HEK293T (cell line): ENCODE data around the gene S100A13.
"Not testable (repeated sequence)": the region's sequence is repeated elsewhere in the genome, so short reads cannot be mapped to it uniquely, and the experiment has no call there.

ENCODE experiments used
- CTCF ChIA-PET: fragments of 350-600 bp; formaldehyde crosslinking; extraction: SDS; loops from one replicate; lab custom pipeline; 2021; ENCODE audit warnings: antibody characterized with exemption, inconsistent platforms; lab: Yijun Ruan, JAX
- POLR2A ChIA-PET: fragments of 350-600 bp; formaldehyde crosslinking; extraction: SDS; loops from one replicate; lab custom pipeline; 2020; ENCODE audit warnings: antibody characterized with exemption, inconsistent platforms; lab: Yijun Ruan, JAX
- DNase-seq: peaks from one replicate; pipeline ENCODE4 v3.0.0; 2012; ENCODE audit warnings: mixed read lengths; ENCODE audit errors: extremely low spot score
- ARNT ChIP-seq: fragments of 450-650 bp; IDR thresholded peaks from 2 replicates; pipeline ENCODE4 v1.6.1; 2017; ENCODE audit warnings: mild to moderate bottlenecking
- BHLHE40 ChIP-seq: fragments of 450-650 bp; IDR thresholded peaks from 2 replicates; pipeline ENCODE4 v1.6.1; 2016; ENCODE audit warnings: mild to moderate bottlenecking, moderate library complexity, borderline replicate concordance
- CTBP1 ChIP-seq: fragments of 450-650 bp; IDR thresholded peaks from 2 replicates; pipeline ENCODE4 v1.6.1; 2016; ENCODE audit warnings: borderline replicate concordance
- ELF4 ChIP-seq: fragments of 450-650 bp; IDR thresholded peaks from 2 replicates; pipeline ENCODE4 v1.6.1; 2017; ENCODE audit warnings: antibody characterized with exemption
- FOXA1 ChIP-seq: fragments of 450-650 bp; IDR thresholded peaks from 2 replicates; pipeline ENCODE4 v1.6.1; 2016; ENCODE audit warnings: mild to moderate bottlenecking
- FOXK2 ChIP-seq: fragments of 450-650 bp; IDR thresholded peaks from 2 replicates; pipeline ENCODE4 v1.6.1; 2016; ENCODE audit warnings: mild to moderate bottlenecking
- FOXM1 ChIP-seq: fragments of 450-650 bp; IDR thresholded peaks from 2 replicates; pipeline ENCODE4 v1.6.1; 2017; ENCODE audit warnings: mild to moderate bottlenecking, borderline replicate concordance
- HDGF ChIP-seq: fragments of 450-650 bp; IDR thresholded peaks from 2 replicates; pipeline ENCODE4 v1.6.1; 2017; ENCODE audit warnings: antibody characterized with exemption, borderline replicate concordance
- L3MBTL2 ChIP-seq: fragments of 450-650 bp; conservative IDR thresholded peaks from 2 replicates; pipeline ENCODE4 v1.6.1; 2016; ENCODE audit warnings: mild to moderate bottlenecking
- LEF1 ChIP-seq: fragments of 450-650 bp; IDR thresholded peaks from 2 replicates; pipeline ENCODE4 v1.6.1; 2017; ENCODE audit warnings: mild to moderate bottlenecking, borderline replicate concordance
- NFRKB ChIP-seq: fragments of 450-650 bp; IDR thresholded peaks from 2 replicates; pipeline ENCODE4 v1.6.1; 2016; ENCODE audit warnings: mild to moderate bottlenecking, moderate library complexity
- SP1 ChIP-seq: fragments of 450-650 bp; IDR thresholded peaks from 2 replicates; pipeline ENCODE4 v1.6.1; 2017
- SUZ12 ChIP-seq: fragments of 450-650 bp; IDR thresholded peaks from 2 replicates; pipeline ENCODE4 v1.6.1; 2016; ENCODE audit warnings: mild to moderate bottlenecking
- TARDBP ChIP-seq: fragments of 450-650 bp; IDR thresholded peaks from 2 replicates; pipeline ENCODE4 v1.6.1; 2016
- ZNF384 ChIP-seq: fragments of 450-650 bp; IDR thresholded peaks from 2 replicates; pipeline ENCODE4 v1.6.1; 2016
- TF ChIP-seq, protein P1 (sequence below): fragments of 450-650 bp; IDR thresholded peaks from 2 replicates; pipeline ENCODE4 v1.6.1; 2016

Gene S100A13

GRCh38 chr1:153599847-153600246 lies 27.5 kb downstream of the S100A13 start:
- TF ChIP-seq L3MBTL2 (no peak), ARNT (no peak), SP1 (no peak), NFRKB (no peak), FOXM1 (no peak)
- no peak for DNase-seq
- POLR2A ChIA-PET, result interaction anchor here (2.0 kb wide), 1 partner anchor 34 kb away, joined by 11 read pairs; the partner anchor contains the start of gene CHTOP
- CTCF ChIA-PET, result interaction anchor here (0.6 to 1.3 kb wide), 2 partner anchors 15 to 28 kb away, joined by 5 to 7 read pairs; partner anchors contain the start of gene S100A13

DNA sequence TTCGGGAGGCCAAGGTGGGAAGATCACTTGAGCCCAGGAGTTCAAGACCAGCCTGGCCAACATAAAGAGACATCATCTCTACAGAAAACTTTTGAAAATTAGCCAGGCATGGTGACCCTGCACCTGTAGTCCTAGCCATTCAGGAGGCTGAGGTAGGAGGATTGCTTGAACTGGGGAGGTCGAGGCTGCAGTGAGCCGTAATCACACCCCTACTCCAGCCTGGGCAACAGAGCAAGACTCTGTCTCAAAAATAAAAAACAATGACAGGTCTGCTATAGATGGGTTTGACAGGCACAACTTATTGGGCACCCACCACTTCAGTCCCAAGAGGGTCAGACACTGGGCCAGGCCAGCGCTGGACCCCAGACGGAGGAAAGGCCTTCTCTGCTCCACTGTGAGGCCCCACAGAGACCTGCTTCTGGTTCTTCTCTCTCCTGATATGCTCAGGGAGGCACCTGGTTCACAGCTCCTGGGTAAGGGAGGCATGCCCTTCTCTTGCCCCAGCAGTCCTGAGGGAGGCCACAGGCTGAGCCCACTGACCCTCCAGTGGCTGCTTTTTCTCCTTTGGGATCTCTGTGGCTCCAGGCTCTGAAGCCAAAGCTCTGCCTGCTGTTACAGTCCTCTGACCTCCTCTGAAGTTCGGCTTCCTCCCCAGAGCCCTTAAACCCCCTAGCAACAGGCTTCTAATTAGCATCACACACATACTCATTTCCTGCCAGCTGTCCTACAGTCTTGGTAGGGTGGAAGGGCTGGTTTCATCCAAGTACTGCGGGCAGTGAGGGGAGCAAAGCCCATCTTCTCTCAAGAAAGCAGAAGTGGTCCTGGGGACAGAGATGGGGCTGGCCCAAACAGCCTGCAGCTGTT lies 28.8 kb downstream of the S100A13 start:
- ChIA-PET POLR2A (interaction anchor here (2.0 kb wide), 1 partner anchor 35 kb away, joined by 11 read pairs; the partner anchor contains the start of gene CHTOP), CTCF (interaction anchor here (1.3 kb wide), 1 partner anchor 29 kb away, joined by 3 read pairs; the partner anchor contains the start of gene S100A13)
- TF ChIP-seq, protein P1, sequence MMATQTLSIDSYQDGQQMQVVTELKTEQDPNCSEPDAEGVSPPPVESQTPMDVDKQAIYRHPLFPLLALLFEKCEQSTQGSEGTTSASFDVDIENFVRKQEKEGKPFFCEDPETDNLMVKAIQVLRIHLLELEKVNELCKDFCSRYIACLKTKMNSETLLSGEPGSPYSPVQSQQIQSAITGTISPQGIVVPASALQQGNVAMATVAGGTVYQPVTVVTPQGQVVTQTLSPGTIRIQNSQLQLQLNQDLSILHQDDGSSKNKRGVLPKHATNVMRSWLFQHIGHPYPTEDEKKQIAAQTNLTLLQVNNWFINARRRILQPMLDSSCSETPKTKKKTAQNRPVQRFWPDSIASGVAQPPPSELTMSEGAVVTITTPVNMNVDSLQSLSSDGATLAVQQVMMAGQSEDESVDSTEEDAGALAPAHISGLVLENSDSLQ, result no peak
- TF ChIP-seq CTBP1 (no peak), ZNF384 (no peak), NFRKB (no peak), HDGF (no peak)
- peak; percentile 6 for DNase-seq

DNA sequence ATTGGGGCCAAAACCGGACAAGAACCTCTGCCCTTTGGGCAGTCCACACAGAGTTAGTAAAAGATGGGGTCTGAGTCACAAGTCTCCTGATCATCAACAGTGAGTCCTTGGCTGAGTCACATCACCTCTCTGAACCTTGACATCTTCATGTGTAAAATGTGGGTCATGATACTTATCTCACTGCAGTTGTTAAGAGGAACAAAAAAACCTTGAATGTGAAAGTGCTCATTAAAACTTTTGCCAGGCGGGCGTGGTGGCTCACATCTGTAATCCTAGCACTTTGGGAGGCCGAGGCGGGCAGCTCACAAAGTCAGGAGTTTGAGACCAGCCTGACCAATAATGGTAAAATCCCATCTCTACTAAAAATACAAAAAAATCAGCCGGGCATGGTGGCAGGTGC lies 30.1 kb downstream of the S100A13 start:
- CTCF ChIA-PET, result no interaction called here
- TF ChIP-seq BHLHE40 (no peak), NFRKB (no peak), ELF4 (no peak), ARNT (no peak), FOXA1 (no peak), CTBP1 (no peak), TARDBP (no peak), LEF1 (no peak), FOXK2 (no peak), SP1 (no peak), ZNF384 (no peak), FOXM1 (no peak), HDGF (no peak)
- no peak for DNase-seq
- POLR2A ChIA-PET, result no interaction called here

DNA sequence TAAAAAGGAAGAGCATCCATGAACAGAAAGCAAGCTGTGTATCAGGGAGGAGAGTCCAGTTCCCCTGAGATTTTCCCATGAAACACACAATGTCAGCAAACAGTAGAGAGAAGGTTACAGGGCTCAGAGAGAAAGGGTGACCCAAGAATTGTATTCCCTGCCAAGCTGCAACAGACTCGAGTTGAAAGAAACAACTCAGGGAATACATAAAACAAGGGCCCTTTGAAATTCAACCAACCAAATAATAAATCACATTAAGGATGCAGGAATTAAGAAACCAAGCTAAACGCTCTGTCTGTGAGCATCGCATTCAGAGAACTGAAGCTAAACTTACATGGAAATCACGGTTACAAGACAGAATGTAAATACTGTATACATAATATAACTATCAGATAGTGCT lies 34.6 kb downstream of the S100A13 start:
- TF ChIP-seq LEF1 (no peak), FOXA1 (no peak), FOXK2 (no peak), SUZ12 (no peak), ARNT (no peak)
- TF ChIP-seq, protein P1, result no peak
- ChIA-PET POLR2A (interaction anchor here (1.3 kb wide), 1 partner anchor 35 kb away, joined by 5 read pairs; the partner anchor contains the start of gene S100A13), CTCF (interaction anchor here (0.6 to 1.4 kb wide), 3 partner anchors 20 to 98 kb away, joined by 4 to 5 read pairs (median 5); partner anchors contain the start of gene S100A13)
- DNase-seq, result peak; percentile 3

GRCh38 chr1:153588482-153588881 lies 38.8 kb downstream of the S100A13 start:
- TF ChIP-seq LEF1 (no peak), CTBP1 (no peak), FOXA1 (no peak), FOXM1 (no peak), TARDBP (no peak), NFRKB (no peak)
- DNase-seq, result peak; percentile 3
- ChIA-PET POLR2A (interaction anchor here (0.7 kb wide), 1 partner anchor 46 kb away, joined by 3 read pairs; the partner anchor contains the start of gene CHTOP), CTCF (interaction anchor here (0.7 kb wide), 1 partner anchor 28 kb away, joined by 3 read pairs; the partner anchor contains the start of gene S100A14)

GRCh38 chr1:153588033-153588432 lies 39.3 kb downstream of the S100A13 start:
- DNase-seq, POLR2A ChIA-PET: not testable (repeated sequence)
- CTCF ChIA-PET, result interaction anchor here (0.7 kb wide), 1 partner anchor 28 kb away, joined by 3 read pairs; the partner anchor contains the start of gene S100A14

- TF ChIP-seq L3MBTL2, result no peak
- TF ChIP-seq NFRKB, result no peak
- TF ChIP-seq FOXK2, result no peak
- no peak for TF ChIP-seq FOXA1
- TF ChIP-seq TARDBP, result no peak
- ChIA-PET CTCF (no interaction called here), POLR2A (interaction anchor here (4.1 kb wide), 1 partner anchor 40 kb away, joined by 17 read pairs; the partner anchor contains the start of genes S100A1 and S100A13)
- DNase-seq, result peak; percentile 5
Measured at GRCh38 chr1:153587314-153587713, 40.0 kb downstream of the S100A13 start.
